BJ (cell line): Measurements from ENCODE around the gene EXD2. TPM values are rescaled to one million over a fixed set of nuclear protein-coding genes. Genes with fewer than 3 reads are reported as not detected.
A peak's percentile ranks its signal among the peaks of the same experiment; 100 is the strongest.
"Not testable (repeated sequence)": the region's sequence is repeated elsewhere in the genome, so short reads cannot be mapped to it uniquely, and the experiment has no call there.

Source experiments
- CTCF ChIA-PET: fragments of 350-600 bp; formaldehyde crosslinking; extraction: SDS; loops from one replicate; lab custom pipeline; 2021; ENCODE audit warnings: antibody characterized with exemption, inconsistent platforms; lab: Yijun Ruan, JAX
- POLR2A ChIA-PET: fragments of 300-600 bp; sonication (Branson Sonifier 250); formaldehyde crosslinking; extraction: SDS; loops from one replicate; lab custom pipeline; 2021; ENCODE audit warnings: antibody characterized with exemption; lab: Charles Lee
- DNase-seq: peaks from one replicate; pipeline ENCODE4 v3.0.0-alpha.2; 2011; ENCODE audit warnings: low read depth
- H3K27me3 ChIP-seq: 2 replicates; pipeline ENCODE4 v1.6.0; 2011; ENCODE audit warnings: low read length; ENCODE audit not compliant: control insufficient read depth, insufficient read depth
- H3K36me3 ChIP-seq: 2 replicates; pipeline ENCODE4 v1.5.1; 2011; ENCODE audit warnings: low read length; ENCODE audit not compliant: control insufficient read depth, insufficient read depth
- H3K4me3 ChIP-seq: 2 replicates; pipeline ENCODE4 v1.5.1; 2011; ENCODE audit warnings: low read depth, mild to moderate bottlenecking, control low read depth, low read length
- polyA plus RNA-seq: library from polyadenylated mRNA; depleted of rRNA; stranded (reverse); fragments of >200 nt; gene quantifications from 2 replicates; pipeline ENCODE4 v1.2.3, GENCODE V29; 2011
- TF ChIP-seq, protein P1 (sequence below): IDR thresholded peaks from 2 replicates; pipeline ENCODE4 v1.5.1; 2011; ENCODE audit warnings: low read depth, mild to moderate bottlenecking, control low read depth, inconsistent platforms, low read length, moderate library complexity; ENCODE audit not compliant: insufficient read depth

Gene EXD2
- polyA plus RNA-seq, 1 experiment, result 17.7 TPM

GRCh38 chr14:69153873-69154270 lies 37.4 kb upstream of the EXD2 start:
- no peak for DNase-seq
- POLR2A ChIA-PET, result no interaction called here
- TF ChIP-seq, protein P1, sequence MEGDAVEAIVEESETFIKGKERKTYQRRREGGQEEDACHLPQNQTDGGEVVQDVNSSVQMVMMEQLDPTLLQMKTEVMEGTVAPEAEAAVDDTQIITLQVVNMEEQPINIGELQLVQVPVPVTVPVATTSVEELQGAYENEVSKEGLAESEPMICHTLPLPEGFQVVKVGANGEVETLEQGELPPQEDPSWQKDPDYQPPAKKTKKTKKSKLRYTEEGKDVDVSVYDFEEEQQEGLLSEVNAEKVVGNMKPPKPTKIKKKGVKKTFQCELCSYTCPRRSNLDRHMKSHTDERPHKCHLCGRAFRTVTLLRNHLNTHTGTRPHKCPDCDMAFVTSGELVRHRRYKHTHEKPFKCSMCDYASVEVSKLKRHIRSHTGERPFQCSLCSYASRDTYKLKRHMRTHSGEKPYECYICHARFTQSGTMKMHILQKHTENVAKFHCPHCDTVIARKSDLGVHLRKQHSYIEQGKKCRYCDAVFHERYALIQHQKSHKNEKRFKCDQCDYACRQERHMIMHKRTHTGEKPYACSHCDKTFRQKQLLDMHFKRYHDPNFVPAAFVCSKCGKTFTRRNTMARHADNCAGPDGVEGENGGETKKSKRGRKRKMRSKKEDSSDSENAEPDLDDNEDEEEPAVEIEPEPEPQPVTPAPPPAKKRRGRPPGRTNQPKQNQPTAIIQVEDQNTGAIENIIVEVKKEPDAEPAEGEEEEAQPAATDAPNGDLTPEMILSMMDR, result no peak
- no peaks in the 10 kb centered on the region for H3K36me3 ChIP-seq
- H3K27me3 ChIP-seq, result no peaks in the 10 kb centered on the region
- CTCF ChIA-PET, result interaction anchor here (1.0 to 1.9 kb wide), 2 partner anchors 21 to 24 kb away, joined by 5 to 6 read pairs; no protein-coding TSS in a partner anchor
- peak overlapping the region; percentile 81 for H3K4me3 ChIP-seq

DNA sequence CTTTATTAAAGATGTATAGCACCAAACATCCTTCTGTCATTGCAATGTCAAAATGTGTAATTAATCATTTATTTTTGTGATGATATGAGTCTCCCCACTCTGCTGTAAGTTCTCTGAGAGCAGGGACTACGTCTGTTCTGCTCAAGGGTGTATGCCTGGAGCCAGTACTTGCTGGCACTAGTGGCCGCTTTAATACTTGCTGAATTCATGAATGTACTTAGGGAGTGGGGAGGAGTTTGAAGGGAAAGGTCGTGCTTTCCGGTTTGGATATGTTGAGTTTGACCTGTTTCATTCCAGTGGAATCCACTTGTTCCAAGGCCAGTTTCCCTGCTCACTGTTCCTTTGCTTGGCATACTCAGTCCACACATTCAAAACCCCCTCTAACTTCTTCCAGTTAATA lies 36.5 kb upstream of the EXD2 start:
- no peaks in the 10 kb centered on the region for H3K27me3 ChIP-seq
- H3K36me3 ChIP-seq, result no peaks in the 10 kb centered on the region
- CTCF ChIA-PET, result no interaction called here
- TF ChIP-seq, protein P1, result no peak
- H3K4me3 ChIP-seq, result no peak overlapping the region
- POLR2A ChIA-PET, result no interaction called here
- no peak for DNase-seq

DNA sequence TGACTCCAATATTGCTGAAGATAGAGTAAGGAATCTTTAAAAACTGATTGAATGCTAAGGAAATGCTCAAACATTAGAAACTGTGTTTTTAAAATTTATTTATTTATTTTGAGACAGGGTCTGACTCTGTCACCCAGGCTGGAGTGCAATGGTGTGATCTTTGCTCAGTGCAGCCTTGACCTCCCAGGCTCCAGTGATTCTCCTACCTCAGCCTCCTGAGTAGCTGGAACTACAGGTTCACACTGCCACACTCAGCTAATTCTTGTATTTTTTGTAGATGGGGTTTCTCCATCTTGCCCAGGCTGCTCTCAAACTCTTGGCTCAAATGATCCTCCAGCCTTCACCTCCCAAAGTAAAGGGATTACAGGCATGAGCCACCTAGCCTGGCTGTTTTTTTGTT lies 35.1 kb upstream of the EXD2 start:
- Histone ChIP-seq H3K4me3 (no peak overlapping the region), H3K27me3 (no peaks in the 10 kb centered on the region; the same call in 1 of the 2 replicates), H3K36me3 (no peaks in the 10 kb centered on the region)
- ChIA-PET POLR2A (no interaction called here), CTCF (no interaction called here)
- no peak for DNase-seq
- TF ChIP-seq, protein P1, result no peak

DNA sequence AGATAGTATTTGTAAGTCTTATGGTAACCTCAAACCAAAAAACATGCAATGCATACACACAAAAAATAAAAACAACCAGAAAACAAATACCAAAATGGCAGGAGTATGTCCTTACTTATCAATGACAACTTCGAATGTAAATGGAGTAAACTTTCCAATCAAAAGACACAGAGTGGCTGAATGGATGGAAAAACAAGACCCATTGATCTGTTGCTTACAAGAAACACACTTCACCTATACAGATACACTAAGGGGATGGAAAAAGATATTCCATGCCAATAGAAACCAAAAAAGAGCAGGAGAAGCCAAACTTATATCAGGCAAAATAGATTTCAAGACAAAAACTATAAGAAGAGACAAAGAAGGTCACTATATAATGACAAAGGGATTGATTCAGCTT lies 29.7 kb upstream of the EXD2 start:
- ChIA-PET CTCF (no interaction called here), POLR2A (no interaction called here)
- Histone ChIP-seq H3K27me3 (no peaks in the 10 kb centered on the region; the same call in 1 of the 2 replicates), H3K4me3 (no peak overlapping the region), H3K36me3 (no peaks in the 10 kb centered on the region)
- TF ChIP-seq, protein P1, result no peak
- no peak for DNase-seq

DNA sequence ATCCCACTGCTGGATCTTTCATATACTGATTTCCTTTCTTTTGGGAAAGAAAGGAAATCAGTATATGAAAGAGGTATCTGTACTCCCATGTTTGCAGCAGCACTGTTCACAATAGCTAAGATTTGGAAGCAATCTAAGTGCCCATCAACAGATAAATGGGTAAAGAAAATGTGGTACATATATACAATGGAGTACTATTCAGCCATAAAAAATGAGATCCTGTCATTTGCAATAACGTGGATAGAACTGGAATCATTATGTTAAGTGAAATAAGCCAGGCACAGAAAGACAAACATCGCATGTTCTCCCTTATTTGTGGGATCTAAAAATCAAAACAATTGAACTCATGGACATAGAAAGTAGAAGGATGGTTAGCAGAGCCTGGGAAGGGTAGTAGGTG lies 25.5 kb upstream of the EXD2 start:
- H3K4me3 ChIP-seq, H3K27me3 ChIP-seq, H3K36me3 ChIP-seq, CTCF ChIA-PET, POLR2A ChIA-PET, DNase-seq: not testable (repeated sequence)

GRCh38 chr14:69170839-69171238 lies 20.5 kb upstream of the EXD2 start:
- H3K4me3 ChIP-seq, result no peak overlapping the region
- DNase-seq, result no peak
- H3K36me3 ChIP-seq, result no peaks in the 10 kb centered on the region
- TF ChIP-seq, protein P1, result no peak
- H3K27me3 ChIP-seq, result no peaks in the 10 kb centered on the region
- CTCF ChIA-PET, result interaction anchor here (1.5 kb wide), 1 partner anchor 41 kb away, joined by 5 read pairs; no protein-coding TSS in a partner anchor
- POLR2A ChIA-PET, result no interaction called here
